Endothelial cell of umbilical vein (primary cell): ENCODE data around the gene ZNF879. TPM values are rescaled to one million over a fixed set of nuclear protein-coding genes. Genes with fewer than 3 reads are reported as not detected.

ENCODE experiments used
- Bru-seq: library from RNA; stranded (reverse); fragments of 400-500 nt; gene quantifications from one replicate; lab custom pipeline; 2021; lab: Mats Ljungman, UMichigan
- BruChase-seq, 2 experiments: library from RNA; stranded (reverse); fragments of 400-500 nt; gene quantifications; one replicate each; lab custom pipeline; 2021; lab: Mats Ljungman, UMichigan
- BruUV-seq: library from RNA; stranded (reverse); fragments of 400-500 nt; replicated peaks from 2 replicates; lab custom pipeline; 2021; lab: Mats Ljungman, UMichigan
- CTCF ChIA-PET: fragments of 300-600, 350-600 bp; sonication (Branson Sonifier 250); formaldehyde crosslinking; loops from one replicate; lab custom pipeline; 2021; ENCODE audit warnings: antibody characterized with exemption, inconsistent platforms; lab: Charles Lee
- POLR2A ChIA-PET: fragments of 300-600, 350-600 bp; sonication (Branson Sonifier 250); formaldehyde crosslinking; loops from one replicate; lab custom pipeline; 2021; ENCODE audit warnings: antibody characterized with exemption, inconsistent platforms; lab: Charles Lee
- DNase-seq: peaks from one replicate; pipeline ENCODE4 v3.0.0-alpha.2; 2011; ENCODE audit warnings: low read depth, low spot score
- FAIRE-seq: peaks from 2 replicates; lab custom pipeline; 2011; peaks lifted over from hg19 to GRCh38; lab: Jason Lieb, UNC
- H2AFZ ChIP-seq: 2 replicates; pipeline ENCODE4 v1.6.0; 2012; ENCODE audit warnings: low read depth, low read length, control low read depth, inconsistent platforms
- H3K27ac ChIP-seq: 2 replicates; pipeline ENCODE4 v1.5.1; 2011; ENCODE audit warnings: low read depth, mild to moderate bottlenecking, control low read depth, low read length, moderate library complexity; ENCODE audit not compliant: insufficient read depth
- H3K27me3 ChIP-seq, 2 experiments: 2 replicates each; pipeline versions ENCODE4 v1.6.0 to v1.6.1; 2011; ENCODE audit warnings: low read length in 2 of 2, mixed read lengths in 1 of 2; ENCODE audit not compliant: control insufficient read depth in 2 of 2, insufficient read depth in 2 of 2
- H3K36me3 ChIP-seq, 2 experiments: 2 replicates in 1 of 2; 3 replicates in 1 of 2; pipeline ENCODE4 v1.5.1; 2011; ENCODE audit warnings: low read length in 2 of 2, mild to moderate bottlenecking in 1 of 2, moderate library complexity in 1 of 2; ENCODE audit not compliant: control insufficient read depth in 2 of 2, insufficient read depth in 2 of 2; ENCODE audit errors: extremely low read depth in 1 of 2
- H3K4me1 ChIP-seq: 3 replicates; pipeline ENCODE4 v1.5.1; 2011; ENCODE audit warnings: mild to moderate bottlenecking, low read length; ENCODE audit not compliant: control insufficient read depth, insufficient read depth; ENCODE audit errors: extremely low read depth
- H3K4me2 ChIP-seq: 2 replicates; pipeline ENCODE4 v1.6.1; 2011; ENCODE audit warnings: low read length, control low read depth, mixed read lengths; ENCODE audit not compliant: insufficient read depth
- H3K4me3 ChIP-seq, 3 experiments: fragments of 200-600 bp in 1 of 3; sonication (generic), shearing (Covaris generic) in 1 of 3; replicated peaks in 1 of 3; 2 replicates each; pipeline ENCODE4 v1.5.1; 2011 to 2016; ENCODE audit warnings: control low read depth in 3 of 3, low read length in 3 of 3, mild to moderate bottlenecking in 2 of 3, inconsistent platforms in 1 of 3, low read depth in 1 of 3, moderate library complexity in 1 of 3; ENCODE audit not compliant: insufficient read depth in 1 of 3
- H3K79me2 ChIP-seq: 2 replicates; pipeline ENCODE4 v1.6.0; 2012; ENCODE audit warnings: low read length, inconsistent platforms; ENCODE audit not compliant: control insufficient read depth, insufficient read depth
- H3K9ac ChIP-seq: replicated peaks from 2 replicates; pipeline ENCODE3; 2011; ENCODE audit warnings: low read length, control low read depth; ENCODE audit not compliant: insufficient read depth; ENCODE audit errors: extremely low read depth
- H3K9me1 ChIP-seq: replicated peaks from 3 replicates; pipeline ENCODE4 v1.6.0; 2011; ENCODE audit warnings: mild to moderate bottlenecking, low read length; ENCODE audit not compliant: control insufficient read depth, insufficient read depth; ENCODE audit errors: extremely low read depth
- H3K9me3 ChIP-seq: replicated peaks from 2 replicates; pipeline ENCODE4 v1.5.1; 2012; ENCODE audit warnings: low read length, inconsistent platforms; ENCODE audit not compliant: control insufficient read depth, insufficient read depth
- H4K20me1 ChIP-seq: replicated peaks from 2 replicates; pipeline ENCODE3; 2011; ENCODE audit warnings: mild to moderate bottlenecking, low read length; ENCODE audit not compliant: control insufficient read depth, insufficient read depth; ENCODE audit errors: extremely low read depth
- FOS ChIP-seq: IDR thresholded peaks from 2 replicates; pipeline ENCODE4 v1.6.1; 2011; ENCODE audit warnings: mild to moderate bottlenecking, low read length, moderate library complexity, borderline replicate concordance; ENCODE audit not compliant: insufficient read depth
- GATA2 ChIP-seq: IDR thresholded peaks from 2 replicates; pipeline ENCODE4 v1.7.0; 2011; ENCODE audit warnings: low read depth, mild to moderate bottlenecking, moderate library complexity, mixed read lengths, low read length; ENCODE audit not compliant: insufficient read length, insufficient read depth
- MAX ChIP-seq: IDR thresholded peaks from 2 replicates; pipeline ENCODE4 v1.6.1; 2011; ENCODE audit not compliant: insufficient read depth, insufficient read length
- POLR2AphosphoS5 ChIP-seq: IDR thresholded peaks from 2 replicates; pipeline ENCODE4 v1.6.1; 2012; ENCODE audit warnings: low read depth, mild to moderate bottlenecking, control low read depth, low read length, moderate library complexity; ENCODE audit not compliant: insufficient read depth
- dilution Hi-C: fragments of 300-500 bp; cut with MboI; formaldehyde crosslinking; loops from one replicate; pipeline ENCODE4 v1.15.0; 2019; ENCODE audit warnings: low sequenced_read_pairs; ENCODE audit not compliant: extremely low pct_ligation_motif_present
- intact Hi-C: fragments of 100-400 bp; cut with micrococcal nuclease; formaldehyde crosslinking; loops from one replicate; pipeline ENCODE4 v1.10.0; 2022
- long read RNA-seq: library from polyadenylated mRNA; stranded (forward); transcript quantifications from one replicate; pipeline ENCODE4 v2.0.0, GENCODE V29; 2021
- polyA minus RNA-seq, 3 experiments: library from RNA; depleted of rRNA, polyadenylated mRNA; stranded (reverse); fragments of >200 nt; gene quantifications; 1 replicate in 1 of 3; 2 replicates in 2 of 3; pipeline ENCODE4 v1.2.3, GENCODE V29; 2011
- polyA plus RNA-seq, 4 experiments: library from polyadenylated mRNA; depleted of rRNA in 3 of 4; stranded (reverse) in 3 of 4; unstranded in 1 of 4; fragments of >200 nt; gene quantifications; 2 replicates each; pipeline versions ENCODE4 v1.2.1 to v1.2.3, GENCODE V29; 2011 to 2012; ENCODE audit warnings: missing spikeins in 1 of 4
- total RNA-seq: library from RNA; stranded (reverse); gene quantifications from 2 replicates; pipeline ENCODE4 v1.2.3, GENCODE V29; 2021

The ZNF879 gene
- 2.7 and 3.7 TPM in 2 replicates for total RNA-seq
- 1.2 and 2.4 TPM in 2 replicates for polyA plus RNA-seq
- 0.98 and 2.2 TPM in 2 replicates for polyA plus RNA-seq (2011; cell fraction: cytosol; rRNA removed)
- polyA plus RNA-seq (2011; cell fraction: nucleus; rRNA removed): 5.2 and 5.4 TPM in 2 replicates
- polyA plus RNA-seq (2012): 1.5 and 1.6 TPM in 2 replicates
- 4.0 and 6.7 TPM in 2 replicates for polyA minus RNA-seq
- not detected for polyA minus RNA-seq (2011; cell fraction: cytosol; rRNA and poly(A)+ RNA removed)
- 3.9 and 6.5 TPM in 2 replicates for polyA minus RNA-seq (2011; cell fraction: nucleus; rRNA and poly(A)+ RNA removed)
- Bru-seq, nascent RNA: percentile 51 among the genes with signal in this experiment
- BruChase-seq, experiment 1, labeled RNA remaining after a 6-hour chase: percentile 34 among the genes with signal in this experiment
- BruChase-seq, experiment 2, labeled RNA remaining after a 2-hour chase: percentile 38 among the genes with signal in this experiment
- long read RNA-seq, partial matches to known transcripts: 2 of 4 reads
- long read RNA-seq, other reads (novel, unspliced or antisense): 1 of 4 reads

- no TSS peak for BruUV-seq
- ChIA-PET CTCF (interaction anchor here (0.9 to 2.5 kb wide), 2 partner anchors 37 to 293 kb away, joined by 3 to 8 read pairs; partner anchors contain the start of genes ZNF354A and ZNF354C), POLR2A (no interaction called here)
- Histone ChIP-seq H3K4me1 (peaks cover 9% of the 10 kb centered on the region), H3K4me3 (peak within 1 kb of the TSS; percentile 72 to 80 (median 77)), H3K9ac (peak within 1 kb of the TSS; percentile 61), H3K79me2 (no peaks in the 10 kb centered on the region), H3K9me3 (no peaks in the 10 kb centered on the region), H2AFZ (peak within 1 kb of the TSS; percentile 50), H4K20me1 (no peaks in the 10 kb centered on the region), H3K27ac (peak within 1 kb of the TSS; percentile 25), H3K4me2 (peak within 1 kb of the TSS; percentile 87), H3K9me1 (no peaks in the 10 kb centered on the region), H3K36me3 (peaks cover 0 to 17% of the 10 kb centered on the region in 2 experiments), H3K27me3 (no peaks in the 10 kb centered on the region)
- DNase-seq (peak; percentile 96), FAIRE-seq (peak; percentile 90)
- TF ChIP-seq GATA2: no peak
- no peak for TF ChIP-seq FOS
- no peak for TF ChIP-seq MAX
- peak; percentile 68 for TF ChIP-seq POLR2AphosphoS5
- intact Hi-C loops (loop anchor here (1.0 to 10.0 kb wide), 6 partner anchors 37 to 527 kb away; partner anchors contain the start of genes CLK4, RUFY1, ZNF354A and ZNF354B), dilution Hi-C loops (no loop called here)
These were observed at the start of gene ZNF879 for GRCh38 chr5:179023528-179024189. TSS of gene ZNF879 (plus strand) at chr5:179023804. CDS start at chr5:179025005, 1,201 bp downstream.
